Astrocyte (in vitro differentiated cells and primary cell): Measurements from ENCODE around the gene NPR1. TPM values are rescaled to one million over a fixed set of nuclear protein-coding genes. Genes with fewer than 3 reads are reported as not detected.

Experiments
- DNase-seq: peaks from one replicate; pipeline ENCODE4 v3.0.0-alpha.2; 2010; ENCODE audit warnings: low read depth
- FAIRE-seq: peaks from 2 replicates; lab custom pipeline; 2011; peaks lifted over from hg19 to GRCh38; lab: Jason Lieb, UNC
- H2AFZ ChIP-seq: 2 replicates; pipeline ENCODE4 v1.6.0; 2012; ENCODE audit warnings: low read depth, low read length, inconsistent platforms
- H3K27ac ChIP-seq: 2 replicates; pipeline ENCODE4 v1.5.1; 2011; ENCODE audit warnings: low read depth, low read length, inconsistent platforms
- H3K27me3 ChIP-seq: 2 replicates; pipeline ENCODE4 v1.6.0; 2011; ENCODE audit warnings: low read length, inconsistent platforms; ENCODE audit not compliant: insufficient read depth
- H3K36me3 ChIP-seq: 2 replicates; pipeline ENCODE4 v1.5.1; 2011; ENCODE audit warnings: low read length, inconsistent platforms; ENCODE audit not compliant: insufficient read depth
- H3K4me1 ChIP-seq: 2 replicates; pipeline ENCODE4 v1.5.1; 2011; ENCODE audit warnings: low read length, inconsistent platforms; ENCODE audit not compliant: insufficient read depth
- H3K4me2 ChIP-seq: 2 replicates; pipeline ENCODE4 v1.6.0; 2012; ENCODE audit warnings: low read length, inconsistent platforms
- H3K4me3 ChIP-seq: 2 replicates; pipeline ENCODE4 v1.5.1; 2011; ENCODE audit warnings: low read depth, mild to moderate bottlenecking, low read length, inconsistent platforms; ENCODE audit not compliant: insufficient read depth
- H3K79me2 ChIP-seq: 2 replicates; pipeline ENCODE4 v1.6.0; 2012; ENCODE audit warnings: mild to moderate bottlenecking, low read length, inconsistent platforms; ENCODE audit not compliant: insufficient read depth
- H3K9ac ChIP-seq: 2 replicates; pipeline ENCODE4 v1.6.0; 2012; ENCODE audit warnings: mild to moderate bottlenecking, low read length, inconsistent platforms
- H3K9me3 ChIP-seq: 2 replicates; pipeline ENCODE4 v1.5.1; 2012; ENCODE audit warnings: low read depth, mild to moderate bottlenecking, low read length, inconsistent platforms; ENCODE audit not compliant: insufficient read depth
- H4K20me1 ChIP-seq: 2 replicates; pipeline ENCODE4 v1.6.0; 2012; ENCODE audit warnings: low read length, inconsistent platforms; ENCODE audit not compliant: insufficient read depth
- H3K27ac Mint-ChIP-seq: one replicate; pipeline ENCODE4 v1.8.0; 2021; ENCODE audit warnings: mild to moderate bottlenecking, mixed read lengths; ENCODE audit not compliant: unreplicated experiment
- H3K27me3 Mint-ChIP-seq: one replicate; pipeline ENCODE4 v1.8.0; 2021; ENCODE audit warnings: low read depth, mixed read lengths; ENCODE audit not compliant: unreplicated experiment
- H3K36me3 Mint-ChIP-seq: one replicate; pipeline ENCODE4 v1.8.0; 2021; ENCODE audit warnings: low read depth, mixed read lengths; ENCODE audit not compliant: unreplicated experiment
- H3K4me1 Mint-ChIP-seq: one replicate; pipeline ENCODE4 v1.8.0; 2021; ENCODE audit warnings: low read depth, mixed read lengths; ENCODE audit not compliant: unreplicated experiment
- H3K4me3 Mint-ChIP-seq: one replicate; pipeline ENCODE4 v1.8.0; 2021; ENCODE audit warnings: mild to moderate bottlenecking, moderate library complexity, mixed read lengths; ENCODE audit not compliant: unreplicated experiment
- H3K9me3 Mint-ChIP-seq: one replicate; pipeline ENCODE4 v1.8.0; 2021; ENCODE audit warnings: mild to moderate bottlenecking, mixed read lengths; ENCODE audit not compliant: unreplicated experiment
- CTCF ChIP-seq: IDR thresholded peaks from 2 replicates; pipeline ENCODE4 v1.5.1; 2011; ENCODE audit warnings: low read depth, mild to moderate bottlenecking, inconsistent platforms, low read length, moderate library complexity; ENCODE audit not compliant: insufficient read depth
- EZH2 ChIP-seq: IDR thresholded peaks from 2 replicates; pipeline ENCODE4 v1.6.1; 2012; ENCODE audit warnings: mild to moderate bottlenecking, low read length, inconsistent platforms; ENCODE audit not compliant: insufficient read depth
- total RNA-seq: library from RNA; stranded (reverse); gene quantifications from 2 replicates; pipeline ENCODE4 v1.2.1, GENCODE V29; 2021

NPR1 gene
- total RNA-seq, 1 donor from 2014 or later: 0.11 TPM

- H3K4me1 ChIP-seq: peaks cover 22% of the 10 kb centered on the region
- no peak overlapping the region for H3K4me2 ChIP-seq
- Mint-ChIP-seq H3K36me3 (peaks cover under 1% of the 10 kb centered on the region), H3K27ac (no peak overlapping the region), H3K27me3 (peaks cover 12% of the 10 kb centered on the region), H3K4me1 (peaks cover 16% of the 10 kb centered on the region), H3K9me3 (no peaks in the 10 kb centered on the region), H3K4me3 (no peak overlapping the region)
- peaks cover 11% of the 10 kb centered on the region for H4K20me1 ChIP-seq
- H2AFZ ChIP-seq: no peak overlapping the region
- H3K9me3 ChIP-seq: no peaks in the 10 kb centered on the region
- TF ChIP-seq EZH2 (no peak), CTCF (no peak)
- FAIRE-seq: no peak
- H3K4me3 ChIP-seq: no peak overlapping the region
- H3K79me2 ChIP-seq: peaks cover 23% of the 10 kb centered on the region
- H3K27ac ChIP-seq: no peak overlapping the region
- DNase-seq: no peak
- peaks cover 8% of the 10 kb centered on the region for H3K27me3 ChIP-seq
- H3K36me3 ChIP-seq: peaks cover 9% of the 10 kb centered on the region
- H3K9ac ChIP-seq: no peak overlapping the region
Observed at GRCh38 chr1:153673511-153673910, 5.0 kb upstream of the NPR1 start.

- no peak for DNase-seq
- H3K9ac ChIP-seq: no peak overlapping the region
- TF ChIP-seq EZH2 (no peak), CTCF (peak; percentile 73)
Observed at GRCh38 chr1:153677718-153678518, 570 bp upstream of the NPR1 start.

More at GRCh38 chr1:153677718-153678518, 570 bp upstream of the NPR1 start:
- Histone ChIP-seq H3K27ac (no peak overlapping the region), H3K79me2 (no peaks in the 10 kb centered on the region), H4K20me1 (no peaks in the 10 kb centered on the region), H3K4me3 (peak overlapping the region; percentile 44), H2AFZ (peak overlapping the region; percentile 75), H3K9me3 (no peaks in the 10 kb centered on the region), H3K36me3 (no peaks in the 10 kb centered on the region), H3K4me2 (peak overlapping the region; percentile 84), H3K27me3 (peaks cover 40% of the 10 kb centered on the region), H3K4me1 (peaks cover 16% of the 10 kb centered on the region)
- Mint-ChIP-seq H3K9me3 (no peaks in the 10 kb centered on the region), H3K27ac (no peak overlapping the region), H3K4me3 (peak overlapping the region; percentile 78), H3K4me1 (peaks cover 7% of the 10 kb centered on the region), H3K27me3 (peaks cover 46% of the 10 kb centered on the region), H3K36me3 (no peaks in the 10 kb centered on the region)
- FAIRE-seq: no peak
